Stimulated activated CD4-positive, alpha-beta T cell treated with anti-CD3 and anti-CD28 coated beads, Interleukin-15, amount 100 ng/mL, for 24 hours (primary cell): Measurements from ENCODE around the gene MYO1D.

ENCODE experiments used
- DNase-seq: peaks from one replicate; pipeline ENCODE4 v3.0.0-alpha.2; 2020

Gene MYO1D

GRCh38 chr17:32854207-32854606 lies 22.7 kb downstream of the MYO1D start:
- DNase-seq, result no peak

- no peak for DNase-seq
Observed at GRCh38 chr17:32852811-32853210, 24.1 kb downstream of the MYO1D start.

- DNase-seq, result no peak
Observed at GRCh38 chr17:32849879-32850278, 27.0 kb downstream of the MYO1D start.

- DNase-seq, result no peak
Observed at GRCh38 chr17:32847977-32848376, 28.9 kb downstream of the MYO1D start.

- no peak for DNase-seq
Observed at GRCh38 chr17:32846143-32846542, 30.8 kb downstream of the MYO1D start.

GRCh38 chr17:32840241-32840640 lies 36.7 kb downstream of the MYO1D start:
- no peak for DNase-seq

DNA sequence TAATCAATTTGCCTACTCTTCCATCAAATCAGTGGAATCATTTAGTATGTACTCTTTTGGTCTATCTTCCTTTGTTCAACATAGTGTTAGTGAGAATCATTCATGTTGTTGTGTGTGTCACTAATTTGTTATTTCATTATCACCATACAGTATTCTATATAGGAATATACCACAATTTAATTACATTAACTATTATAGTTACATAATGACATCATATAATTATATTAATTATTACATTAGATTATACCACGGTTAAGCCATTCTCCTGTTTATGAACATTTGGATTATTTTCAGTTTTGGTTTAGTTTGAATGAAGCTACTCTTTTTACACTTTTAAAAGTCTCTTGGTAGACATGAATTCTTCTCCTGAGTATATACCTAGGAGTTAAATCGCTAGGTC lies 40.4 kb downstream of the MYO1D start:
- DNase-seq, result no peak

DNA sequence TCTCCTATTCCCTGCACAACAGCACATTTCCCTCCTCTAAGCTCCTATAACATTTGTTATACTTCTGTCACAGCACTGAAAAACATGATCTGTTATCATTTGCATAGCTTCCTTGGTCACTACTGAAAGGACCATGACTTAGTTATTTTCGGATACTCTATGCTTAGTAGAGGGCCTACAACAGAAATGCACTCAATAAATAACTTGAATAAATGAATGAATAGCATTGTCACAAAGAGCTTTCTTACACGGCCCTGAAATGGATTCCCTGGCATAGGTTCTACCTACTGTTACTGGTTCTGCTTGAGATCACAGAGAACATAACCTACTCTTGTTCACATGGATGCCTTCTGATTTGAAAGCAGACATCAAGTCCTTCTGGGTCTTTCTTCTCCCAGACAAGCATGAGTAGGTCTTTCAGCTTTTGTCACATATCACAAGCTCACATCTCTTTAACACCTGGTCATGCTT lies 41.6 kb downstream of the MYO1D start:
- no peak for DNase-seq

DNA sequence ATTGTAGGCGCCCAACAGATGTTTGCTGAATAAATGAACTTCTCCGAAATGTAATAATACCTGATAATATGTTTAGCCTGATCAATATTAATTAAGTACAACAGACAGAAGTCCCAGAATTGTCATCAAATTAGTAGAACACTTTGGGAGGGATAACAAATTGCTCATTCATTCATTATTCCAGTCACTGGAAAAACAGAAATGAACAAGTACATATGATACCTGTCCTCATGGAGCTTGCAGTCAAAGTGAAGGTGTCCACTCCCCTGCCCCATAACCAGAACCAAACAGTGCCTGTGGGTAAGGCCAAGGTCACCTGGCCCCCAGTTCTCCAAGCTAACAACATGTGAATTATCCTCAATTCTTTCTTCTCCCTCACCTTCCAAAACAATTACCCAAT lies 42.8 kb downstream of the MYO1D start:
- no peak for DNase-seq

- DNase-seq, result no peak
Observed at GRCh38 chr17:32833526-32833925, 43.4 kb downstream of the MYO1D start.

DNA sequence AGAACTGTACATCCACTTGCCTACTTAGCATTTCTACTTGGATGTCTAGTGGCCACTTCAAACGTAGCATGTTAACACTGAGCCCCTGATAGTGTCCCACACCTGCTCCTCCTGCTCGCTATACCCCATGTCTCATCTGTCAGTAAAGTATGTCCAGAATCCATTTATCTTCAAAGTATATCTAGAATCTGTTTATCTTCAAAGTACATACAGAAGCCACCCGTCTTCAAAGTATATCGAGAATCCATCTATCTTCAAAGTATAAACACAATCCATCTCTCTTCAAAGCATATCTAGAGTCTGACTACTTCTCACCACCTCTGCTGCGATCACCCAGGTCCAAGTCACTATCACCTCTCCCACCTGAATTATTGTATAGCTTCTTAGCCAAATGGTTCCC lies 43.8 kb downstream of the MYO1D start:
- no peak for DNase-seq

DNA sequence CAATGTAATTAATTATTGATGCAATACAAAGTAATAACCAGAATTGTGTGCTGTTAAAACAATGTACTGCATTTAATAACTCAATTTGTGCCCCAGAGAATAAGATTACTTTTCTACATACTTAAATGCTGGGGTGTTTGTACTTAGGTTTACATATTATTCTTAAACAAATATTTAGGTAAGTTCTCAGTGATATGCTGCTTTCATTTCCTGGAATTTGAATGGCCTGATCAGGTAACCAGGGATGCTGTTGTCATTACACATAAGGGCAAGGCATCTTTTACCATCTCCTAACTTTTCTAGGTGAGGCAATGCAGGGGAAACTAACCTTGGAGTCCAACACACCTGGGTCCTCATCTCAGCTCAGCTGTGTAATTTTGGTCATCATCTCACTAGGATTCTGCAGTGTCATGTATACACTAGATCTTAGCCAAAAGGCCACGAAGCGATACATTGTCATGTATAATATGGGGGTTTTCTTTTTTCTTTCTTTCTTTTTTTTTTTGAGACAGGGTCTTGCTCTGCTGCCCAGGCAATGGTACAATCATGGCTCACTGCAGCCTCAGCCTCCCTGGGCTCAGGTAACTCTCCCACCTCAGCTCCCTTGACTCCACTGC lies 45.2 kb downstream of the MYO1D start:
- no peak for DNase-seq

GRCh38 chr17:32831223-32831622 lies 45.7 kb downstream of the MYO1D start:
- no peak for DNase-seq

DNA sequence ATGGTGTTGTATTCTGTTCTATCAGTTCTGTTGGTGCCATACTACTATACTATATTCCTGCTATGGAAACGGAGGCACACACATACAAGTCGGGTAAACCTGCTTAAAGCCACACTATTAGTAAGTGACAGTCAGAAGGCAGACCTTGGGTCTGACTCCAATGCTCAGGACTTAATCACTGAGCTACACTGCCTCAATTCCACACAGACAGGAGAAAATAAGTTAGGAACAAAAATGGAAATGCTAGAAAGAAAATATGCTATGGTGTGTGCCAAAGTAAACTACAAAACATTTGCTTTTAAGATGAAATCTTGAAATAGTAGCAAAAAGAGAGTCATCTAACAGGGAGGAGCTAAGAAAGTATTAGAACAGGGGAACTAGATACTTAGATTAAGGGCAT lies 48.1 kb downstream of the MYO1D start:
- no peak for DNase-seq

GRCh38 chr17:32827227-32827626 lies 49.7 kb downstream of the MYO1D start:
- no peak for DNase-seq

DNA sequence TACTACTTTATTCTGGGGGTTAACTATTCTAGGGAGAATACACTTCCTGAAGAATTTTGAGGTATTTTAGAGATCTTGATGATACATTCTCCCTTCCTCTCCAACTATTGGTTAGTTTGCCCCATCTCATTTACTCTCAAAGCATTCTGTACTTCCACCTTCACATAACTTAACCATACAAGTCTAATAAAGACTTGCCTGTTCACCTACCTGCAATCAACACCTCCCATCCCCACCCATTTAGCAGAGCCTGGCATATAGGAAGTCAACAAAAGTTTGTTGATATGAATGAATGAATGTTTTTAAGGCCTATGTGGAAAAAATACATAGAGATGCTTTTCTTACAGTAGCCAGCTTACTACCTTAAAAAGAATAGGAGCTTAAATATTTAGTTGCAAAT lies 50.8 kb downstream of the MYO1D start:
- DNase-seq, result no peak

DNA sequence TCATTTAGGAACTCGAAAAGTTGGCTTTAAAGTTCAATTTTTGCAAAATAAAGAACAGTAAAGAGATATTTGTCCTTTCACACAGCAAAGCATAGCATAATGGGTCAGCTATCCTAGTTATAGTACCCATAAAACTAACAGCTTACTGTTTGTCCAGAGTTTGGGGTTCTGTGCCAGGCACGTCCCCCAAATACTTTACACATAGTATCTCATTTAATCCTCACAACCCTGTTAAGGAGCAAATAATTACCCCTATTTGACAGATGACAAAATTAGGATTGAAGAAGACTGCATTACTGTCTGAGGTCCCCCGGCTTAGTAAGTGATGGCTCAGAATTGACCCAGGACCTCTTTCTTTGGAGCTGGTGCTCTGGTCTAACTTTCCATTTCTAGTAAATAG lies 52.6 kb downstream of the MYO1D start:
- DNase-seq, result no peak

DNA sequence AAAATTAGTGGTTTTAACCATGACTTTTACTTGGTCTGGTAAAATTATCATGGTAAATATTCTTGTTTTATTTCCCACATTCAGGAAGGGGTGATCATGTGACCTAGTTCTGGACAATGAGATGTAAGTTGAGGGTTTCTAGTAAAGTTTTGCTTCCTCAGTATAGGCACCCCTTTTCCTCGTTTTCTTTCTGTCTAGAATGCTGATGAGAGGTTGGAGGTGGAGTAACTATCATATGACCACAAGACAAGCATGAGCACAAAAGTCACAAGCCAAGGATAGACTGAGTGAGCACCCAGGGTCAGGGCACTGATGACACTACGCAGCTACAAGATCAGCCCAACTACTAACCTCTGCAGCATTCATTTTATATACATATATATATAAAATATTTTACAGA lies 53.9 kb downstream of the MYO1D start:
- DNase-seq, result no peak

DNA sequence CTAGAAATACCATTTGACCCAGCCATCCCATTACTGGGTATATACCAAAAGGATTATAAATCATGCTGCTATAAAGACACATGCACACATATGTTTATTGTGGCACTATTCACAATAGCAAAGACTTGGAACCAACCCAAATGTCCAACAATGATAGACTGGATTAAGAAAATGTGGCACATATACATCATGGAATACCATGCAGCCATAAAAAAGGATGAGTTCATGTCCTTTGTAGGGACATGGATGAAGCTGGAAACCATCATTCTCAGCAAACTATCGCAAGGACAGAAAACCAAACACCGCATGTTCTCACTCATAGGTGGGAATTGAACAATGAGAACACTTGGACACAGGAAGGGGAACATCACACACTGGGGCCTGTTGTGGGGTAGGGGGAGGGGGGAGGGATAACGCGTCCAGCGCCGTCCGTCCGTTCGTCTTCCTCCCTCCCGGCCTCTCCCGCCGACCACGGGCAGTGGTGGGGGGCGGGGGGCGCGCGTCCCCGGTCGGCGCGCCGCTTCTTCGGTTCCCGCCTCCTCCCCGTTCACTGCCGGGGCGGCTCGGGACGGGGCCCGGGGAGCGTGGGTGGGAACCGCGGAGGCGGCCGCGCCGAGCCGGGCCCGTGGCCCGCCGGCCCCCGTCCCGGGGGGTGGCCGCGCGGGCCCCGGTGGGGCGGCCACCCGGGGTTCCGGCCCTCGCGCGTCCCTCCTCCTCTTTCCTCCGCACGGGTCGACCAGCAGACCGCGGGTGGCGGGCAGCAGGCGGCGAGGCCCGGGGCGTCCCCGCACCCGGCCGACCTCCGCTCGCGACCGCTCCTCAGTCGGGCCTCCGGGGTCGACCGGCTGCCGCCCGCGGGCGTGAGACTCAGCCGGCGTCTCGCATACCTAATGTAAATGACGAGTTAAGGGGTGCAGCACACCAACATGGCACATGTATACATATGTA lies 54.7 kb downstream of the MYO1D start:
- DNase-seq, result peak; percentile 12

GRCh38 chr17:32820440-32820839 lies 56.5 kb downstream of the MYO1D start:
- no peak for DNase-seq

- DNase-seq, result no peak
Observed at GRCh38 chr17:32819787-32820186, 57.1 kb downstream of the MYO1D start.

- no peak for DNase-seq
Observed at GRCh38 chr17:32819035-32819434, 57.9 kb downstream of the MYO1D start.

GRCh38 chr17:32815460-32815859 lies 61.5 kb downstream of the MYO1D start:
- no peak for DNase-seq

DNA sequence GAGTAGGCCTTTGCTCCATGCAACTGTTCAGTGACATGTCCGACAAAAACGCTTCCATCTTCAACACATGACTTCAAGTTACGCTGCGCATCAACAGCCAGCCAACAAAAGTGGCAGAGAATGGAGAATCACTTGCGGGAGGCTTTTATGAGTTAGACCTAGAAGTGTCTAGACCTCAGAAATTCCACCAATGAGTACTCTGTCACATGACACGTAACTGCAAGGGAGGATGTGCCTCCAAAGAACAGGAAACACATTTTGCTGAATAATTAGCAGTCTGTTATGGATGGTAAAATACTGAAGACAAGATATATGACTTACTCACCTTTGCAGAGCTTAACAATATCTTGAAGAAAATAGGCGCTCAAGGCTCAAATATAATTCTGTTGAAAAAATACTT lies 62.1 kb downstream of the MYO1D start:
- DNase-seq, result no peak
